ENCODE data around the gene COL16A1.

- TF ChIP-seq CTCF (IDR thresholded peaks at IDR 0.05) (no peak), EP300 (IDR thresholded peaks at IDR 0.05) (no peak)
These were observed 35.5 kb upstream of the COL16A1 start for GRCh38 chr1:31739346-31739745.

Measured in ovary (tissue), 3 donors.